ENCODE data around the gene KRTAP20-4.

DNA sequence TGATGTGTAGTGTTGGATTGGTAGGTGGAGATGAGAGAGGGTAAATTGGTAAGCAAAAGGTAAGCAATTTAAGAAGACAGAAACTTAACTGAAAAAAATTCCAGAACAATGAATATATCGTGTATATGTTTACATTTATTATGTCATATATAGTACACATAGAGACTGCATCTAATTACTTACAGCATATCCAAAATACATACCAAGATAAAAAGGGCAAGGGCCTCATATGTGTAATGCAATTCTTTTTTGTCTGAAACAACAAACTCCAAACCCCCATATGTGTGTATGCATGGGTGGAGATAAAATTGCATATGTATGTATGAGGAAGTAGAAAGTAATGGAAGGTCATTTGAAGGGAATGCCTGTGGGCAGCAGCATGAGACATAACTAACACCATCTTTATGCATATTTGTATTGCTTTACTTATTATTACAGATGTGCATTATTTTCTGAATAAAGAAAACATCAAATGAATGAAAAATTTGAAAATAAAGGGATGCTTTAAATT, 26.5 kb downstream of the KRTAP20-4 start:
- TF ChIP-seq, protein P1, sequence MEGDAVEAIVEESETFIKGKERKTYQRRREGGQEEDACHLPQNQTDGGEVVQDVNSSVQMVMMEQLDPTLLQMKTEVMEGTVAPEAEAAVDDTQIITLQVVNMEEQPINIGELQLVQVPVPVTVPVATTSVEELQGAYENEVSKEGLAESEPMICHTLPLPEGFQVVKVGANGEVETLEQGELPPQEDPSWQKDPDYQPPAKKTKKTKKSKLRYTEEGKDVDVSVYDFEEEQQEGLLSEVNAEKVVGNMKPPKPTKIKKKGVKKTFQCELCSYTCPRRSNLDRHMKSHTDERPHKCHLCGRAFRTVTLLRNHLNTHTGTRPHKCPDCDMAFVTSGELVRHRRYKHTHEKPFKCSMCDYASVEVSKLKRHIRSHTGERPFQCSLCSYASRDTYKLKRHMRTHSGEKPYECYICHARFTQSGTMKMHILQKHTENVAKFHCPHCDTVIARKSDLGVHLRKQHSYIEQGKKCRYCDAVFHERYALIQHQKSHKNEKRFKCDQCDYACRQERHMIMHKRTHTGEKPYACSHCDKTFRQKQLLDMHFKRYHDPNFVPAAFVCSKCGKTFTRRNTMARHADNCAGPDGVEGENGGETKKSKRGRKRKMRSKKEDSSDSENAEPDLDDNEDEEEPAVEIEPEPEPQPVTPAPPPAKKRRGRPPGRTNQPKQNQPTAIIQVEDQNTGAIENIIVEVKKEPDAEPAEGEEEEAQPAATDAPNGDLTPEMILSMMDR (conservative IDR thresholded peaks at IDR 0.05; ENCODE audit: low read depth, low read length) = no peak
- no peak for TF ChIP-seq EZH2 (IDR thresholded peaks at IDR 0.05; ENCODE audit: borderline replicate concordance, low read depth, low read length, poor library complexity, severe bottlenecking)
